ENCODE measurements around the gene CFAP410.
A peak's percentile ranks its signal among the peaks of the same experiment; 100 is the strongest.
"Not testable (repeated sequence)": the region's sequence is repeated elsewhere in the genome, so short reads cannot be mapped to it uniquely, and the experiment has no call there.

The CFAP410 gene

DNA sequence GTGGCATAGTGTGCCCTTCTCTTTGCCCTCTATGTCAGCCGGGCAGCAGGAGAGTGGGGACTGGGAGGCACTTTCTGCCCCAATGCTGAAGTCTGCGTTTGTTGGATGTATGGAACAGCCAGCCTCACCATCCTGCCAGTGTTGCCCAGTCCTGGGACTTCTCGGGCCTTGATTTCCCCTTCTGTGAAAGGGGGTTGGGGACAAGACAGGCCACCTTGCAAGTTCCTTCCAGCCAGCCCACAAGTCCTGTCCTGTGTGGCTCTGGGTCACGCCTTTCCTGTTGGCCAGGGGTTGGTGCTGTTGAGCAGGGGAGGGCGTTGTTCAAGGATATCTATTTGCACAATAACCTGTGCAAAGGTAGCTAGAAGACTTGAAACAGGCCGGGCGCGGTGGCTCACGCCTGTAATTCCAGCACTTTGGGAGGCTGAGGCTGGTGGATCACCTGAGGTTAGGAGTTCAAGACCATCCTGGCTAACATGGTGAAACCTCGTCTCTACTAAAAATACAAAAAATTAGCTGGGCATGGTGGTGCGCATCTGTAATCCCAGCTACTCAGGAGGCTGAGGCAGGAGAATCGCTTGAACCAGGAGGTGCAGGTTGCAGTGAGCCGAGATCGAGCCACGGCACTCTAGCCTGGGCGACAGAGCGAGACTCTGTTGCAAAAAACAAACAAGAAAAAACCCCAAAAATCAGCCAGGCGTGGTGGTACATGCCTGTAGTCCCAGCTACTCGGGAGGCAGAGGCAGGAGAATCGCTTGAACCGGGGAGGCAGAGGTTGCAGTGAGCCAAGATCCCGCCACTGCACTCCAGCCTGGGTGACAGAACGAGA is 36.4 kb downstream of the CFAP410 start:
- H3K27me3 Mint-ChIP-seq; H3K4me3 Mint-ChIP-seq; intact Hi-C loops (cut with micrococcal nuclease); H3K9me3 Mint-ChIP-seq: not testable (repeated sequence)
- Mint-ChIP-seq H3K4me1 (ENCODE audit: low read depth) (peaks cover 65% of the 10 kb centered on the region), H3K27ac (peak overlapping the region; percentile 85), H3K36me3 (ENCODE audit: low read depth) (peaks cover 73% of the 10 kb centered on the region)

DNA sequence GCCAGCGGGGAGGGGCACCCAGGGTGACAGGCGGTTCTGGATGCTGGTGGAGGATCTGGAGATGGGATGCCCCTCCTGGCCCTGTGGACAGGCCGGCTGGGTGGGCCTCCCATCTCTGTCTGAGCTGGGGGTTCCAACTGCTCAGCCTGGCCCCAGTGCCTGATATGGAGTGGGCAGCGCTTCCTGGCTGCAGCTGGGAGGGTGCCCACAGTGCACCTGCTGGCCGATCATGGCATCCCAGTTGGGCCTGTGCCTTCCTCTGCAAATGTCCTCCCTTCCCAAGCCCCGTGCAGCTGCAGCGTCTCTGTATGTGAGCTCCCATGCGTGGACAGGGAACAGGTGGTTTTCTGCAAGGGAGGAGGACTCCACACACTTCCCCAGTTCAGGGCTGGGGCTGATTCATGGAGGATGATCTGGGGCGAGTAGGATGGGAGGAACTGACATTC is 37.2 kb downstream of the CFAP410 start:
- intact Hi-C loops (cut with micrococcal nuclease), result no loop called here
- Mint-ChIP-seq H3K4me1 (ENCODE audit: low read depth) (peaks cover 70% of the 10 kb centered on the region), H3K27me3 (no peaks in the 10 kb centered on the region), H3K27ac (peak overlapping the region; percentile 85), H3K36me3 (ENCODE audit: low read depth) (peaks cover 65% of the 10 kb centered on the region), H3K9me3 (no peaks in the 10 kb centered on the region), H3K4me3 (peak overlapping the region; percentile 83)

DNA sequence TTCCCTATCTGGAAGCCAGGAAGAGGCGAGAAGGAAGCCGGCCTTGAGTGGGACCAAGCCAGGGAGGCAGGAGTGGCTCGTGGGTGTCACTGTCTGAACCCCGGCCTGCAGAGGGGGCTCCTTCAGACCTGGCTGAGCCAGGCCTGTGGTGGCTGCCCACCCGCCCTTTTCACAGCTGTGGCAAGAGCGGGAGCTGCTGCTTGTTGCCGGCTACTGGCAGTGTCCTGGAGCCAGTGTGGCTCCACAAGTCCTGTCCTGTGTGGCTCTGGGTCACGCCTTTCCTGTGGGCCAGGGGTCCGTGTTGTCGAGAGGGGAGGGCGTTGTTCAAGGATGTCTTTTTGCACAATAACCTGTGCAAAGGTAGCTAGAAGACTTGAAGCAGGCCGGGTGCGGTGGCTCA is 38.0 kb downstream of the CFAP410 start:
- H3K27me3 Mint-ChIP-seq, result no peaks in the 10 kb centered on the region
- no peaks in the 10 kb centered on the region for H3K9me3 Mint-ChIP-seq
- H3K36me3 Mint-ChIP-seq (ENCODE audit: low read depth), result peaks cover 56% of the 10 kb centered on the region
- peak overlapping the region; percentile 83 for H3K4me3 Mint-ChIP-seq
- peak overlapping the region; percentile 85 for H3K27ac Mint-ChIP-seq
- intact Hi-C loops (cut with micrococcal nuclease), result no loop called here
- H3K4me1 Mint-ChIP-seq (ENCODE audit: low read depth), result peaks cover 70% of the 10 kb centered on the region

DNA sequence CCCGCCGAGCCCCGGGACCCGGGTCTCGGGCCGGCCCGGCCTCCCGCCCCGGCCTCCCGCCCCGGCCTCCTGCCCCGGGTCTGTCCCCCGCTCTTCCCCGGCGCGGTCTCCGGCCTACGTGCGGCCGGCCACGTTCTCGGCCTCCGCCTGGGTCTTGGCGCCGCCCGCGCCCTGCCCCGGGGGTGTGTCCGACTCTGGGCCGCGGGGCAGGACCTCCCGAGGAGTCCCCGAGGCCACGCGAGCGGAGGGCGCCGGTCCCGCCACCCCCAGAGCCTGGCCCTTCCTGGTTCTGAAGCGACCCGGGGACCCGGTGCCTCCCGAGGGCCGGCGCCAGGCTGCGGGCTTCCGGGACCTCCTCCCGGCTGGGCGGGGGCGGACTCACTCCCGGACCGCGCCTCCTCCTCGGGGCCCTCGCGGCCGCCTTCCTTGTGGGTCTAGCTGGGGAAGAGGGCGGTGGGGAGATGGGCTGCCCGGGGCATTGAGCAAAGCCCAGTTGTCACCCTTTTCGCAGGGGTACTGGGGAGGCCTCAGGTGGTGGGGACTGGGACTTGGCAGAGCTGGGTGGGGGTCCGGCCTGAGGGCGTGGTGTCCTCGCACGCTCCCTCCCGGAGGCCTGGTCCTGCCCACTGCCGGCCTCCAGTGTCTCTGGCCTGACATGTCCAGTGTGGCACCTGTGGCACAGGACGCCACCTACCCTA is 38.8 kb downstream of the CFAP410 start:
- Mint-ChIP-seq H3K27ac (peak overlapping the region; percentile 85), H3K27me3 (peaks cover under 1% of the 10 kb centered on the region), H3K4me3 (peak overlapping the region; percentile 83), H3K4me1 (ENCODE audit: low read depth) (peaks cover 74% of the 10 kb centered on the region), H3K9me3 (no peaks in the 10 kb centered on the region), H3K36me3 (ENCODE audit: low read depth) (peaks cover 49% of the 10 kb centered on the region)
- intact Hi-C loops (cut with micrococcal nuclease), result no loop called here

DNA sequence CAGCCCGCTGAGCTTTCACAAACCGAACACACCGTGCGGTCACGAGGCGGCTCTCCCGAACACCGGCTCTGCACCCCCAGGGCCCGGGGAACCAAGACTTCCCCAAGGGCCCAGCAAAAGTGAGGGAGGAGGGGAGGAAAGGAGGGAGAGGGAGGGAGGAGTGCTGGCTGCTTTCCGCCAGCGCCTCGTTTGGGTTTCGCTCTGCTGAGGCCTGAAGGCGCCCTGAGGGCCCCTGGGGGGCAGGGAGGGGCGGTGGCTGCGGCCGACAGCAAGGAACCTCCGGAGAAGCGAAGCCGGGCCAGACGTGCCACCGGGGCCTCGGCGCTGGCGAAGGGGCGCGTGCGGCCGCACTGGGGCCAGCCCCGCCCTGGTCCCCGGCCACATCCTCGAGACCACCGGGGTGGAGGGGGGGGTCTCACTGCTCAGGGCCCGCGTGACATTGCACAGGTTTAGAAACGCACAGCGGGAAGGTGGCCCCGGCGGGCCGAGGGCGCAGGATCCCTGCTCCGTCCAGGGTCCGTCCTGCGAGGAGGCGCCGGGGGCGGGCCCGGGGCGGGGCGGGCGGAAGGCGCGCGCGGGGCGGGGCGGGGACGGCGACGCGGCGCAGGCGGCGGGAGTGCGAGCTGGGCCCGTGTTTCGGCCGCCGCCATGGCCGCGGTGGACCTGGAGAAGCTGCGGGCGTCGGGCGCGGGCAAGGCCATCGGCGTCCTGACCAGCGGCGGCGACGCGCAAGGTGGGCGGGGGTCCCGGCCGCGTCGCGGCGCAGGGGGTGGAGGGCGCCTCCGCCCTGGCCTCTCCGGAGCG is 39.5 kb downstream of the CFAP410 start, which contains the start of gene PFKL:
PFKL (plus strand) TSS at position 596 of the 804 bp plus-strand sequence; CDS start at position 649, 53 bp downstream.
- H3K36me3 Mint-ChIP-seq (ENCODE audit: low read depth), result peaks cover 41% of the 10 kb centered on the region
- peaks cover 8% of the 10 kb centered on the region for H3K27me3 Mint-ChIP-seq
- peaks cover 74% of the 10 kb centered on the region for H3K4me1 Mint-ChIP-seq (ENCODE audit: low read depth)
- H3K27ac Mint-ChIP-seq, result peak within 1 kb of the TSS; percentile 85
- intact Hi-C loops (cut with micrococcal nuclease), result no loop called here
- peak within 1 kb of the TSS; percentile 83 for H3K4me3 Mint-ChIP-seq
- H3K9me3 Mint-ChIP-seq, result no peaks in the 10 kb centered on the region

DNA sequence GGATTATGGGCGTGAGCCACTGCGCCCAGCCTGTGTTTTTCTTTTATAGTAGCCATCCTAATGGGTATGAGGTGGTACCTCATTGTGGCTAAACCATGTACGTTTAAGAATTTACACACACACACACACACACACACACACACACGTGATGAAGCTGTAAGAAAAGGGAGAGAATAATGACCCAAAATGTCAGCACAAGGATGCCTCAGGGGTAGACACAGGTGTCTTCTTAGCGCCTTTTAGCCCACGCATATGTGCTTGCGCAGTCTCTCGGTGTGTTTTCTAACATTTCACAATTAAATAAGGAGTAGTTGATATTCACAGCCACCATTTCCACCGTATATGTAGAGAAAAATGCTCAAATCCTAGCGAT is 40.1 kb downstream of the CFAP410 start:
- Mint-ChIP-seq H3K4me1 (ENCODE audit: low read depth) (peaks cover 72% of the 10 kb centered on the region), H3K36me3 (ENCODE audit: low read depth) (peaks cover 36% of the 10 kb centered on the region), H3K27ac (peak overlapping the region; percentile 85), H3K4me3 (peak overlapping the region; percentile 73), H3K27me3 (peaks cover 8% of the 10 kb centered on the region), H3K9me3 (no peaks in the 10 kb centered on the region)
- intact Hi-C loops (cut with micrococcal nuclease), result no loop called here

DNA sequence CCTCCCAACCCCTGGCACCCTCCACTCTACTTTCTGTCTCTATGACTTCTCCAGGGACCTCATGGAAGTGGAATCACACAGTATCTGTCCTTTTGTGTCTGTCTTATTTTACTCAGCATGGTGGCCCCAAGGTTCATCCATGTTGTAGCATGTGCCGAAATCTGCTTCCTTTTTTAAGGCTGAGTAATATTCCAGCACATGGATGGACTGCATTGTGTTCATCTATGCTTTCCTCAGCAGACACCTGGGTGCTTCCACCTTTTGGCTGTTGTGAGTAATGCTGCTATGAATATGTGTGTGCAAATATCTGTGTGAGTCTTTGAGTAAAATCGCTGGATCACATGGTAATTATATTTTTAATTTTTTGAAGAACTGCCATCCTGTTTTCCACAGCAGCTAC is 40.9 kb downstream of the CFAP410 start:
- Mint-ChIP-seq H3K4me1 (ENCODE audit: low read depth) (peaks cover 64% of the 10 kb centered on the region), H3K9me3 (no peaks in the 10 kb centered on the region), H3K36me3 (ENCODE audit: low read depth) (peaks cover 28% of the 10 kb centered on the region), H3K27ac (peak overlapping the region; percentile 80), H3K4me3 (no peak overlapping the region), H3K27me3 (peaks cover 8% of the 10 kb centered on the region)
- intact Hi-C loops (cut with micrococcal nuclease), result no loop called here

DNA sequence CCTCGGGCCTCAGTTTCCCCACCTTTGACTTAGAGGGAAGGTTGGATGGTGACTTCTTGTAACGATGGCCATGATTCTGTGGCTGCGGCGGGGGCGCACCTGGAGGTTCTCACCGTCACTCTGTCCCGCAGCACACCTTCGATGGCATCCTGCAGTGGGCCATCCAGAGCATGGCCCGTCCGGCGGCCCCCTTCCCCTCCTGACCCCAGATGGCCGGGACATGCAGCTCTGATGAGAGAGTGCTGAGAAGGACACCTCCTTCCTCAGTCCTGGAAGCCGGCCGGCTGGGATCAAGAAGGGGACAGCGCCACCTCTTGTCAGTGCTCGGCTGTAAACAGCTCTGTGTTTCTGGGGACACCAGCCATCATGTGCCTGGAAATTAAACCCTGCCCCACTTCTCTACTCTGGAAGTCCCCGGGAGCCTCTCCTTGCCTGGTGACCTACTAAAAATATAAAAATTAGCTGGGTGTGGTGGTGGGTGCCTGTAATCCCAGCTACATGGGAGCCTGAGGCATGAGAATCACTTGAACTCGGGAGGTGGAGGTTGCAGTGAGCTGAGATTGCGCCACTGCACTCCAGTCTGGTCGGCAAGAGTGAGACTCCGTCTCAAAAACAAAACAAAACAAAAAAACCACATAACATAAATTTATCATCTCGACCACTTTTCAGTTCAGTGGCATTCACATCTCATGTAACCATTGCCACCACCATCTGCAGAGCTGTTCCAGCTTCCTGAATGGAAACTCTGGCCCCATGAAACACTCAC is 41.5 kb downstream of the CFAP410 start:
- Mint-ChIP-seq H3K27ac (peak overlapping the region; percentile 80), H3K27me3 (peaks cover 10% of the 10 kb centered on the region), H3K4me3 (peak overlapping the region; percentile 4), H3K4me1 (ENCODE audit: low read depth) (peaks cover 61% of the 10 kb centered on the region), H3K9me3 (no peaks in the 10 kb centered on the region), H3K36me3 (ENCODE audit: low read depth) (peaks cover 22% of the 10 kb centered on the region)
- intact Hi-C loops (cut with micrococcal nuclease), result no loop called here

DNA sequence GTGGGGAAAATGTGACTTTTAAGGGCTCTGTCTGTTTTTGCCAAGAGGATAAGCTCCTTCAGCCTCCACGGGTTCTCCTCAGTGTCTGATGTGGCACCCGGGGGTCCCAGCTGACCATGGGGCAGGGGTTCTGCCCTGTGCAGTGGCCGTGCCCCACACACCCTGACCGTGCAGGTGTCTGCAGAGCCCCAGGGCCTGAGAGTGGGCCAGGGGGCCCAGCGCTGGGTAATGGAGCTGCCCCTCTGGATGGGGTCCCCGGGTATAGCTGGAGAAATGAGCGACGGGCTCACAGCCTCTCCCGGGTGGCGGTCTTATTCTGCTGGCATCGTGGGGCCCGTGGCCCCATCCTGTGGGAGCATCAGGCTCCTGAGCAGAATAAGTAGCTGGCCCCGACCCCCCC is 42.3 kb downstream of the CFAP410 start:
- peaks cover 14% of the 10 kb centered on the region for H3K36me3 Mint-ChIP-seq (ENCODE audit: low read depth)
- H3K4me1 Mint-ChIP-seq (ENCODE audit: low read depth), result peaks cover 58% of the 10 kb centered on the region
- H3K27ac Mint-ChIP-seq, result no peak overlapping the region
- H3K9me3 Mint-ChIP-seq, result no peaks in the 10 kb centered on the region
- intact Hi-C loops (cut with micrococcal nuclease), result no loop called here
- H3K4me3 Mint-ChIP-seq, result no peak overlapping the region
- H3K27me3 Mint-ChIP-seq, result peaks cover 14% of the 10 kb centered on the region

DNA sequence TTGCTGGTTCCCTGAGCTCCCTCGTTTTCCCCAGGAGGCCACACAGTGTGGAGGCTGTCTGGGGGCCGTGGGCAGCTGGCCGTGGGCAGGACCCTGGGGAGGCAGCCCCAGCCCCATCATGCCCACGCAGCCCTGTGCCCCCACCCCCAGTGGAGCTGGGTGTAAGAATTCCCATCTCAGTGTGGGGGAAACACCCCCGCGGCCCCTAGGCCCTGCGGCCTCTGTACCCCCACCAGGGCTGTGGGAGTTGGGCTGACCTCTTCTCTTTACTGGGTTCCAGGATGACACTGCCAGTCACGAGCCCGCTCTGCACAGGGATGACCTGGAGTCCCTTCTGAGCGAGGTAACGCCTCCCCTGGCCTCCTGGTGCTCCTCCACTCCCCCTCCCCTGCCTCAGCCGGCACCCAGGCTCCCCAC is 43.1 kb downstream of the CFAP410 start:
- peaks cover 50% of the 10 kb centered on the region for H3K4me1 Mint-ChIP-seq (ENCODE audit: low read depth)
- H3K9me3 Mint-ChIP-seq, result no peaks in the 10 kb centered on the region
- H3K27me3 Mint-ChIP-seq, result peaks cover 19% of the 10 kb centered on the region
- no peak overlapping the region for H3K27ac Mint-ChIP-seq
- intact Hi-C loops (cut with micrococcal nuclease), result no loop called here
- peaks cover 6% of the 10 kb centered on the region for H3K36me3 Mint-ChIP-seq (ENCODE audit: low read depth)
- H3K4me3 Mint-ChIP-seq, result no peak overlapping the region

DNA sequence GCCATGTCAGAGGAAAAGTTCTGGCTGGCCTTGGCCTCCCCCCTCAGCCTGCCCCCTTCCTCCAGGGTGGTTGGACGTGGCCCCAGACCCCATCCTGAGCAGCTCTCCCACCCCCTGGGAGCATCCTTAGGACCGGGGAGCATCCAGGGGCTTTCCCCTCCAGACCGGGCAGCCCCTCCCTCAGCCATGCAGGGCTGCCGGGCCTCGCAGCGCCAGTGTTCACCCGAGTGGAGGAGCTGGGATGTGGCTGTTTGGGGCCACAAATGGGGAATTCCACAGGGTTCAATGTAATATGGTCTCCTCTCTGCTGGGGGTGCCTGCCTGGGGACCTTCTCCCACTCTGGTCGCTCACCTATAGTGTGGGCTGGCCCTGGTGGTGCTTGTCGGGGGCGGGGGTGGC is 43.5 kb downstream of the CFAP410 start:
- H3K4me1 Mint-ChIP-seq (ENCODE audit: low read depth), result peaks cover 45% of the 10 kb centered on the region
- H3K36me3 Mint-ChIP-seq (ENCODE audit: low read depth), result peaks cover 1% of the 10 kb centered on the region
- intact Hi-C loops (cut with micrococcal nuclease), result no loop called here
- no peaks in the 10 kb centered on the region for H3K9me3 Mint-ChIP-seq
- H3K4me3 Mint-ChIP-seq, result no peak overlapping the region
- peaks cover 23% of the 10 kb centered on the region for H3K27me3 Mint-ChIP-seq
- H3K27ac Mint-ChIP-seq, result peak overlapping the region; percentile 64

DNA sequence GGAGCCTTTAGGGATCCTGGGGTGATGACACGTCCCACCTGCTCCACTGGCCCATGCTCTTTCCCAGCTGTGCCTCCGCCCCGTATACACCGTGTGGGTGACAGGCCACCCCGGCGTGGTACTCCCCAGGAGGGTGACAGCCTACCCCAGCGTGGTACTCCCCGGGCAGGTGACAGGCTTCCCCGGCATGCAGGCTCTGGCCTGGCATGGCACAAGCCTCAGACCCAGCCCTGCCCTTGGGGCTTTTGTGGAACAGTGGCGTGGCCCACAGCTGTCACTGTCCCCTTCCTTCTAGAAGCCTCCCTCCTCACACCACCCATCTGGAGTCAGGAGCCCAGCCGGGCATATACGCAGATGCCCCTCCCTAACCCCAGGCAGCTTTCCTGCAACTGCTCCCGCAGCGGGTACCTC is 44.0 kb downstream of the CFAP410 start:
- intact Hi-C loops (cut with micrococcal nuclease), result no loop called here
- H3K27me3 Mint-ChIP-seq, result peaks cover 27% of the 10 kb centered on the region
- H3K9me3 Mint-ChIP-seq, result no peaks in the 10 kb centered on the region
- peaks cover 44% of the 10 kb centered on the region for H3K4me1 Mint-ChIP-seq (ENCODE audit: low read depth)
- H3K27ac Mint-ChIP-seq, result peak overlapping the region; percentile 64
- no peak overlapping the region for H3K4me3 Mint-ChIP-seq
- H3K36me3 Mint-ChIP-seq (ENCODE audit: low read depth), result no peaks in the 10 kb centered on the region

DNA sequence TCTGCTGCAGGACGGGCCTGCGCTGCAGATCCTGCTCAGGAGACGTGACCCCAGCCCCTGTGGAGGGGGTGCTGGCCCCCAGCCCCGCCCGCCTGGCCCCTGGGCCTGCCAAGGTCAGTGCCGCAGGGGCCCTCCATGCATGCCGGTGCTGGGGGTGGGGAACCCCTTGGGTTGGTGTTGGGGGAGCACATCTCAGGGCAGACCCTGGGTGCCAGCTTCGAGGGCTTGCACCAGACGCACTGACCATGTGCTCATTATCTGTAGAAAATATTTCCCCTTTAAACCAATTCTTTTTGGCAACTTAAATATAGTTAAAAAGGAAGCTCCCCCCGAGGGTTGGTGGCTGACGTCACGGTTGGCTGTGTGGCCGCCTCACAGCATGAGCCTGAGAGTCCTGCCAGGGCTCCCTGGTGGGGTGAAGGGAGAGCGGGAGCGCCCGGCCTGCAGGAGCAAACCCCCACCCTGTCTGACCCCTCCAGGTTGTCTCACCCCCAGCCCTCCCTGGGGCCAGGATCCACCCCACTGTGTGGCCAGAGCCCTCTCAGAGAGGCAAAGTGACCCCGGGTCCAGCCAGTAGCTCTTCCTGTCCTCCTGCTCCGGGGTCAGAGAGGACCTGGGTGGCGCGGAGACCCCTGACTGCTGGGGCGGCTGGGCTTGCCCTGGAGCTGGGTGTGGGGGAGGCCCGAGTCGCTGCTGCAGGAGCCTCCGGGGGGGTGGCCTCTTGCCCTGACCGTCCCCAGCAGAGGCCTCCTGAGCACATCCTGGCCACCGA is 44.6 kb downstream of the CFAP410 start:
- peak overlapping the region; percentile 64 for H3K27ac Mint-ChIP-seq
- H3K36me3 Mint-ChIP-seq (ENCODE audit: low read depth), result no peaks in the 10 kb centered on the region
- H3K4me3 Mint-ChIP-seq, result no peak overlapping the region
- H3K9me3 Mint-ChIP-seq, result no peaks in the 10 kb centered on the region
- H3K27me3 Mint-ChIP-seq, result peaks cover 27% of the 10 kb centered on the region
- H3K4me1 Mint-ChIP-seq (ENCODE audit: low read depth), result peaks cover 44% of the 10 kb centered on the region
- intact Hi-C loops (cut with micrococcal nuclease), result no loop called here
